Activated B cell treated with CpG ODN at 0.5 μM for 24 hours (primary cell): Measurements from ENCODE around the gene TIMP2. TPM values are rescaled to one million over a fixed set of nuclear protein-coding genes. Genes with fewer than 3 reads are reported as not detected.

Source experiments
- ATAC-seq: fragments of 200-7000 bp; cut with Tn5 transposase; one replicate; pipeline ENCODE4 v1.10.0; 2021; ENCODE audit warnings: low read depth, mild to moderate bottlenecking, moderate library complexity
- CTCF ChIA-PET: fragments of 350-600 bp; sonication (Branson Sonifier 250); formaldehyde crosslinking; loops from one replicate; lab custom pipeline; 2021; ENCODE audit warnings: antibody characterized with exemption; lab: Charles Lee
- POLR2A ChIA-PET: fragments of 350-600 bp; sonication (Branson Sonifier 250); formaldehyde crosslinking; loops from one replicate; lab custom pipeline; 2021; ENCODE audit warnings: antibody characterized with exemption; lab: Charles Lee
- DNase-seq: peaks from one replicate; pipeline ENCODE4 v3.0.0; 2022
- H3K27ac Mint-ChIP-seq: one replicate; pipeline ENCODE4 v1.8.0; 2020; ENCODE audit warnings: mixed read lengths
- H3K27me3 Mint-ChIP-seq: one replicate; pipeline ENCODE4 v1.8.0; 2021; ENCODE audit warnings: mixed read lengths
- H3K36me3 Mint-ChIP-seq: one replicate; pipeline ENCODE4 v1.8.0; 2021; ENCODE audit warnings: low read depth, mixed read lengths
- H3K4me1 Mint-ChIP-seq: one replicate; pipeline ENCODE4 v1.8.0; 2021; ENCODE audit warnings: mixed read lengths
- H3K4me3 Mint-ChIP-seq: one replicate; pipeline ENCODE4 v1.8.0; 2020; ENCODE audit warnings: mild to moderate bottlenecking, mixed read lengths
- H3K9me3 Mint-ChIP-seq: one replicate; pipeline ENCODE4 v1.8.0; 2020; ENCODE audit warnings: mixed read lengths
- intact Hi-C: fragments of 100-400 bp; cut with micrococcal nuclease; formaldehyde crosslinking; loops from one replicate; pipeline ENCODE4 v1.15.1; 2024
- total RNA-seq: library from RNA; stranded (reverse); gene quantifications from 2 replicates; pipeline ENCODE4 v1.2.3, GENCODE V29; 2022
- TF ChIP-seq, protein P1 (sequence below): fragments of 200-600 bp; IDR thresholded peaks from one replicate; pipeline ENCODE4 v1.8.0; 2022; ENCODE audit warnings: antibody characterized with exemption, mild to moderate bottlenecking

TIMP2 gene
- total RNA-seq, 1 donor from 2014 or later = 4.2 TPM

DNA sequence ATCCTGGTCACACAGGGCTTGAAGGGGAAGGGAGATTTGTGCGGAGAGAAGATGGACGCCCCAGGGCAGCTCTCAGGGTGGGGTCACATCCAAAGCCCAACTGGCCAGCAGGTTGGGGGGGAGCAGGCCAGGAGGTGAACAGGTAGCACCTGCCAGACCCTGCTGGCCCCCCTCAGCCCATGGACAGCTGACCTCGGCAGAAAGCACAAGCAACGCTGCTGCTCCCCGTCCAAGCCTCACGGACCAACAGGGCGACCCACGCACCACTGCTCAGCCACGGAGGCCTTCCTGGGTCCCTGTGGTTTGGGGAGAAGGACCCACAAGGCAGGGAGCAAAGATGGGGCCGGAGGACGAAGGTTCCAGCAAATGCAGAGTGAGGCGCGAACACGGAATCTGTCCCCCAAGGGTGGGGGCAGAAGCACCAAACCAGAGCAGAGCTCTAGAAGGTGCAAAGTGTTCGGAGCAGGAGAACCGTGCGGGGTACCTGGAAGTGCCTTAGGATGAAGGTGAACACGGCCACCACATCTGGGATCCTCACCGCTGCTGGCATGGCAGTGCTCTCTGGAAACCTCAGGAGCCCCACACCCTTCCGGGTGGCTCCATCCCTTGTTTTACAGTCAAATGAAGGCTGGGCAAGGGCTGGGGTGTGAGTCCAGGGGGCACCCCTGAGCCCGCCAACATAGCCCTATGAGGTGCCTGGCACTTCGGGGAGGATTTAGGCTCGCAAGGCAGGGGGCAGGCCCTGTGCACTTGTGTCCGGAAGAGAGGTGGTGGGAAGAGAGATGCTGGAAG is 40.1 kb downstream of the TIMP2 start:
- Mint-ChIP-seq H3K27ac (no peak overlapping the region), H3K36me3 (no peaks in the 10 kb centered on the region), H3K9me3 (no peaks in the 10 kb centered on the region), H3K4me3 (no peak overlapping the region), H3K27me3 (peaks cover 6% of the 10 kb centered on the region), H3K4me1 (peaks cover 41% of the 10 kb centered on the region)
- no peak for DNase-seq
- TF ChIP-seq, protein P1, sequence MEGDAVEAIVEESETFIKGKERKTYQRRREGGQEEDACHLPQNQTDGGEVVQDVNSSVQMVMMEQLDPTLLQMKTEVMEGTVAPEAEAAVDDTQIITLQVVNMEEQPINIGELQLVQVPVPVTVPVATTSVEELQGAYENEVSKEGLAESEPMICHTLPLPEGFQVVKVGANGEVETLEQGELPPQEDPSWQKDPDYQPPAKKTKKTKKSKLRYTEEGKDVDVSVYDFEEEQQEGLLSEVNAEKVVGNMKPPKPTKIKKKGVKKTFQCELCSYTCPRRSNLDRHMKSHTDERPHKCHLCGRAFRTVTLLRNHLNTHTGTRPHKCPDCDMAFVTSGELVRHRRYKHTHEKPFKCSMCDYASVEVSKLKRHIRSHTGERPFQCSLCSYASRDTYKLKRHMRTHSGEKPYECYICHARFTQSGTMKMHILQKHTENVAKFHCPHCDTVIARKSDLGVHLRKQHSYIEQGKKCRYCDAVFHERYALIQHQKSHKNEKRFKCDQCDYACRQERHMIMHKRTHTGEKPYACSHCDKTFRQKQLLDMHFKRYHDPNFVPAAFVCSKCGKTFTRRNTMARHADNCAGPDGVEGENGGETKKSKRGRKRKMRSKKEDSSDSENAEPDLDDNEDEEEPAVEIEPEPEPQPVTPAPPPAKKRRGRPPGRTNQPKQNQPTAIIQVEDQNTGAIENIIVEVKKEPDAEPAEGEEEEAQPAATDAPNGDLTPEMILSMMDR = no peak
- ChIA-PET POLR2A (no interaction called here), CTCF (interaction anchor here (1.1 kb wide), 1 partner anchor 19 kb away, joined by 4 read pairs; no protein-coding TSS in a partner anchor)
- no peak for ATAC-seq
- intact Hi-C loops = no loop called here

DNA sequence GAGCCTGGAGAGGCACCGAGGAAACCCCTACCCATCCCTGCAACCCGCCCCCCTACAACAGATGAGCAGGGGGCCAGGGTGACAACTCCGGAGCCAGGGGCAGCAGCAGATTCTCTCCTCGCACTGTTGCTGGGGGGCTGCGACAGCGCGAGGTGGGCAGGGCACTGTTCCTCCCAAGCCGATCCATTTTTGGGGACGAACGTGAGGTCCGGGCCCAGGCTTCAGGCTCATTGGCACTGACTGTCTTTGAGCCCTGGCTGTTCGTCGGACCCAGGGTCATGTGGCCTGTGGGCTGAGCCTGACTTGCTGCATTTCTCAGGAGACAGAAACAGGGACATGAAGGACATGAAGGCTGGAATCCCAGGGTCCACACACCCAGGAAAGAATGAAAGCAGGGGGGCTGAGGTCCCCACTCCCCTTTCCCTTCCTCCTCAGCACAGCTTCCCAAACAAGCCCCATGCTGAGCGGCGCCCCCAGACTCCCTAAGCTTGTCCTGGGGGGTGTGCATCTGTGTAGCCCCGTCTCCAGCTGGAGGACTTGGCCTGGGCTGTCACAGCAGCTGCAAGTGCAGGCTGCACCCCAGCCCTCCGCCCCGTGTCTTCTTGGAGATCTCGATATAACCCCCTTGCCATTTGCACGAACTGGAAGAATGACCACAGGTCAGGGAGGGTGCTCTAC is 40.9 kb downstream of the TIMP2 start:
- peaks cover 40% of the 10 kb centered on the region for H3K4me1 Mint-ChIP-seq
- ChIA-PET POLR2A (interaction anchor here (1.1 kb wide), 1 partner anchor 39 kb away, joined by 3 read pairs; no protein-coding TSS in a partner anchor), CTCF (no interaction called here)
- TF ChIP-seq, protein P1 = no peak
- DNase-seq = no peak
- no peak overlapping the region for H3K4me3 Mint-ChIP-seq
- H3K27me3 Mint-ChIP-seq = peaks cover 7% of the 10 kb centered on the region
- intact Hi-C loops = no loop called here
- no peaks in the 10 kb centered on the region for H3K36me3 Mint-ChIP-seq
- no peaks in the 10 kb centered on the region for H3K9me3 Mint-ChIP-seq
- H3K27ac Mint-ChIP-seq = no peak overlapping the region
- no peak for ATAC-seq

DNA sequence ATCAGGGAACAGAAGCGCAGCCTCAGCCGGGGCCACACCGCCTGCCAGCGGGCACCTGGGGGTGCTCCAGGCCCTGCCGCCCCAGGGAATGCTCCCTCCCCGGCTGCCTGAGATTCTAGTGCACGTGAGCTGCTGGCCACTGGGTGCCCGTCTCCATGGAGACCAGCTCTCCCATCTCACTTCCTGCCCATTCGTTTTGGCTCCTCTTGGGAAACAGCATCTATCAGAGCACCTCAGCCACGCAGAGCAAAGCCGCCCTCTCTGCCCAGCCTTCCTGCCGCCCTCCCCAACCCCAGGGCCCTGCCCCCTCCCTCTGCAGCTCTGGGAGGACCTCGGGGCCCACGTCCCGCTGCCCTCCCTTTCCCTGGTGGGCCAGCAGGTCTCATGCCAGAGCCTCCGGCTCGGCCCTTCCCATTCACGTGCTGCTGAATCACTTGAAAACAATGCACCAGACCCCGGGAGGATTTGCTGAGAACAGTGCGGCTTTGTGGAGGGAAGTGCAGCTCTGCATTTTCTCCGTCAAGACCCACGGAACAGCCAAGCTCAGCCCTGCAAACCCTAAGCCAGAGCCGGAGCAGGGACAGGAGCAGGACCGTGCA is 41.6 kb downstream of the TIMP2 start:
- Mint-ChIP-seq H3K27me3 (peaks cover 7% of the 10 kb centered on the region), H3K9me3 (no peaks in the 10 kb centered on the region), H3K4me3 (no peak overlapping the region), H3K36me3 (no peaks in the 10 kb centered on the region), H3K4me1 (peaks cover 40% of the 10 kb centered on the region), H3K27ac (no peak overlapping the region)
- TF ChIP-seq, protein P1 = no peak
- CTCF ChIA-PET = no interaction called here
- DNase-seq (no peak), ATAC-seq (peak; percentile 23)
- intact Hi-C loops = no loop called here
- POLR2A ChIA-PET = interaction anchor here (0.6 to 1.1 kb wide), 2 partner anchors 40 to 44 kb away, joined by 3 read pairs; no protein-coding TSS in a partner anchor

DNA sequence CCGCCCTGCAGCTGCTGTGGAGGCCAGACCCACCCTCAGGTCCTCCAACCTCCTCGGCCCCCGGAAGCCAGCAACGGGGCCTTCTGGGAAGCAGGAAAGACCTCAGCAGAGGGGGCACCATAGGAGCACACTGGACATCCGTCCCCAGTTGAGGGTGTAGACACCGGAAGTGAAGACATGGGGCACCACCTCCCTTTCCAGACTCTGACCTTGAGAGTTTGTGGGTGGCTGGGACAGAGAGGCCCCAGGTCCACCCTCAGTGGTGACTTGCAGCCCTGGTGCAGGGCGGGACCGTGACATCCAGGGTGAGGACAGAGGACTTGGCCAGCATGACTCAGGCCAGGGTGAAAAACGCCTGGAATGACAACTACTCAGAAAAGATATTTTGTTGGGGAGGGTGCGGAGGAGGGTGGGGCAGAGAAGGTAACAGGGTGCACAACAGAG is 42.1 kb downstream of the TIMP2 start:
- Mint-ChIP-seq H3K27me3 (peaks cover 7% of the 10 kb centered on the region), H3K4me1 (peaks cover 37% of the 10 kb centered on the region), H3K27ac (peak overlapping the region; percentile 21), H3K4me3 (peak overlapping the region; percentile 46), H3K9me3 (no peaks in the 10 kb centered on the region), H3K36me3 (no peaks in the 10 kb centered on the region)
- intact Hi-C loops = no loop called here
- DNase-seq = no peak
- POLR2A ChIA-PET = interaction anchor here (0.6 to 1.3 kb wide), 3 partner anchors 11 to 43 kb away, joined by 3 to 4 read pairs (median 3); no protein-coding TSS in a partner anchor
- CTCF ChIA-PET = no interaction called here
- ATAC-seq = peak; percentile 35
- TF ChIP-seq, protein P1 = no peak
